Muscle of arm (tissue), 14 donors: ENCODE measurements around the gene WBP4. TPM values are rescaled to one million over a fixed set of nuclear protein-coding genes. Genes with fewer than 3 reads are reported as not detected.
"Not testable (repeated sequence)": the region's sequence is repeated elsewhere in the genome, so short reads cannot be mapped to it uniquely, and the experiment has no call there.

Experiments
- DNase-seq: peaks from one replicate; pipeline ENCODE4 v3.0.0-alpha.2; 2013
- long read RNA-seq, 11 donors: transcript quantifications; one replicate each; lab custom pipeline, GENCODE V29; 2026
- polyA plus RNA-seq, 12 donors: library from polyadenylated mRNA; unstranded; fragments of 120-200 nt; gene quantifications; one replicate each; pipeline ENCODE4 v1.2.1, GENCODE V29; 2013; ENCODE audit not compliant: insufficient read length in 12 of 12

Gene WBP4
- polyA plus RNA-seq, result 10 to 100 TPM in 11 of 12 donors, not detected in 1; 12.0 to 25.5 (median 18.0) TPM
- long read RNA-seq, donor 1, partial matches to known transcripts, result 25 of 27 reads
- long read RNA-seq, donor 1, other reads (novel, unspliced or antisense), result 0 of 27 reads
- long read RNA-seq, donor 2, partial matches to known transcripts, result 0 of 4 reads
- long read RNA-seq, donor 2, other reads (novel, unspliced or antisense), result 0 of 4 reads
- long read RNA-seq, donor 3, transcript WBP4-201 (10 exons, 2,623 nt), result major isoform, 5 of 11 reads
- long read RNA-seq, donor 3, partial matches to known transcripts, result 6 of 11 reads
- long read RNA-seq, donor 3, other reads (novel, unspliced or antisense), result 0 of 11 reads
- long read RNA-seq, donor 4, partial matches to known transcripts, result 5 of 7 reads
- long read RNA-seq, donor 4, other reads (novel, unspliced or antisense), result 0 of 7 reads
- long read RNA-seq, donor 5, transcript WBP4-201 (10 exons, 2,623 nt), result major isoform, 5 of 5 reads
- long read RNA-seq, donor 5, partial matches to known transcripts, result 0 of 5 reads
- long read RNA-seq, donor 5, other reads (novel, unspliced or antisense), result 0 of 5 reads
- long read RNA-seq, donor 6, partial matches to known transcripts, result 0 of 2 reads
- long read RNA-seq, donor 6, other reads (novel, unspliced or antisense), result 0 of 2 reads
- long read RNA-seq, donor 7, partial matches to known transcripts, result 0 of 4 reads
- long read RNA-seq, donor 7, other reads (novel, unspliced or antisense), result 0 of 4 reads
- long read RNA-seq, donor 8, partial matches to known transcripts, result 0 of 1 reads
- long read RNA-seq, donor 8, other reads (novel, unspliced or antisense), result 0 of 1 reads
- long read RNA-seq, donor 9, partial matches to known transcripts, result 0 of 2 reads
- long read RNA-seq, donor 9, other reads (novel, unspliced or antisense), result 0 of 2 reads
- long read RNA-seq, donor 10, transcript WBP4-201 (10 exons, 2,623 nt), result major isoform, 5 of 5 reads
- long read RNA-seq, donor 10, partial matches to known transcripts, result 0 of 5 reads
- long read RNA-seq, donor 10, other reads (novel, unspliced or antisense), result 0 of 5 reads
- long read RNA-seq, donor 11, partial matches to known transcripts, result 0 of 2 reads
- long read RNA-seq, donor 11, other reads (novel, unspliced or antisense), result 0 of 2 reads

DNA sequence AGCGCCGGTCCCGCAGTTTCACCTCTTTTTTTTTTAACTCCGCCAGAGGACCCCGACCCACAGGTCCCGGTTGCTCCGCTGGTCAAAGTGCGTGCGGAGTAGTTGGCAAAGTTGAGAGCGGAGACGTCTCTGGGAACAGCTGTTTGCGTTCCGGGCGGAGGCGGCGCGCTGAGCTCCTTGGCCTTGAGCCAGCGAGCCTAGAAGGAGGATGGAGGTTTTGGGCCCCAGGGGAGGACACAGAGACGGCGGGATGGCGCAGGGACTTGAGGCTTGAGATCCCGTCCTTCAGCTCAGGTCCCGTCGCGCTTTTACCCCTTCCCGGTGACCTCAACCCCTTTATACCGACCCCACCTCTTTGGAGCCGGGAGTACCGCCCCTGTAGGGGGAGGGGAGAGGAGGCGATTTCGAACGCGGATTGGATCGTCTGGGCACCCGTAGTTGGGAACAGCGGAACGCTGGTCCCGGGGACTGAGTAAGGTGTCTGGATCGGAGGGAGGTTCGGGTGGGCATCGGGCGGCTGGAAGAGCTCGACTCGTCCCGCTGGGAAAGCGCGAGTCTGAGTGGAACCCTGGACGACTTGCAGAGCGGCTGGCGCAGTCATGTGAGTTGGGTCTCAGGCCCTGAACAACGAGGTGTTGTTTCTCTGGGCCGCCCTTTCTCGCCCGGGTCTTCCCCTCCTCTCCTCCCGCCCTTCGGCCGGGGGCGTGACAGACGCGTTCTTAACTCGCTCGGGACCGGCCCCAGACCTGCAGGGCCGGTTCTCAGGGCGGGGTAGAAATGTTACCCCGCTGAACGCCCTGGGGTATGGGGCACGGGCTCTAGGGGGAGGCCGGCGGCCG lies at the start of gene WBP4:
Gene WBP4, plus strand, starts transcription at position 435 of the 839 bp plus-strand sequence. Its CDS starts 165 bp downstream, at position 600.
- DNase-seq, result peak; percentile 99

- DNase-seq, result no peak
Measured at GRCh38 chr13:41012536-41012935, 48.8 kb upstream of the WBP4 start.

DNA sequence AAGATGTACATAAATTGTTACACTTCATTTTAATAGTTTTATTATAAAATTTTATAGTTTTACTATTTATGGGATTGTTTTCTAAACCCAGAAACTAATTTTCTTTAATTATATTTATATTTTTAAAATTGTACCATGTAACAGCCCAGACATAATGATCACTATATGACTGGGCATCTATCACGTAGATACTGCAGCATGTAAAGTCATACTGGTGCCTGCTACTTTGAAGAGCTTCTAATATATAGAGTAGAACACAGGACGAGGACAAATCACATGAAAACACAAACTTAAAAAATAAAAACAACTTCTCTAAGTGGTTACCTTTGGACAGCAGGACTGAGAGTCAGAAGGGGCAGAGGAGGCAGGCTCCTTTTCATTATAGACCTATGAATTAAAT lies 47.5 kb upstream of the WBP4 start:
- no peak for DNase-seq

- DNase-seq, result no peak
Measured at GRCh38 chr13:41015920-41016319, 45.4 kb upstream of the WBP4 start.

DNA sequence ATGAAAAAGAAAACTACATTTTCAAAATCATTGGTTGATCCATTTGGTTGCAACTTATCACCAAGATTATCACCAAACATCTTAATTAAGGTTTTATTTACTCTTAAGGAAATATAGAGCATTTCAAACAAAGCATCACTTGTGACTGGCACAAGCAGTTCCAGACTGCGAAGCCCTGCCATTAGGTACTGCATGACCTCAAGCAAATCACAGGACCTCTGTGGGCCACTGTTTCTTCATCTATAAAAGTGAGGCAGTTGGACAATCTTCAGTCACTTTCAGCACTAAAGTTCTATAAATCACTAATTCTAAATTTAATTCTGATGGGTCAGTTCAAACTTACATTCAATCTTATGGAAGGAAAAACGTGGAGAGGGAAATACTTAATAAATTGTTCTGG lies 44.1 kb upstream of the WBP4 start:
- no peak for DNase-seq

DNA sequence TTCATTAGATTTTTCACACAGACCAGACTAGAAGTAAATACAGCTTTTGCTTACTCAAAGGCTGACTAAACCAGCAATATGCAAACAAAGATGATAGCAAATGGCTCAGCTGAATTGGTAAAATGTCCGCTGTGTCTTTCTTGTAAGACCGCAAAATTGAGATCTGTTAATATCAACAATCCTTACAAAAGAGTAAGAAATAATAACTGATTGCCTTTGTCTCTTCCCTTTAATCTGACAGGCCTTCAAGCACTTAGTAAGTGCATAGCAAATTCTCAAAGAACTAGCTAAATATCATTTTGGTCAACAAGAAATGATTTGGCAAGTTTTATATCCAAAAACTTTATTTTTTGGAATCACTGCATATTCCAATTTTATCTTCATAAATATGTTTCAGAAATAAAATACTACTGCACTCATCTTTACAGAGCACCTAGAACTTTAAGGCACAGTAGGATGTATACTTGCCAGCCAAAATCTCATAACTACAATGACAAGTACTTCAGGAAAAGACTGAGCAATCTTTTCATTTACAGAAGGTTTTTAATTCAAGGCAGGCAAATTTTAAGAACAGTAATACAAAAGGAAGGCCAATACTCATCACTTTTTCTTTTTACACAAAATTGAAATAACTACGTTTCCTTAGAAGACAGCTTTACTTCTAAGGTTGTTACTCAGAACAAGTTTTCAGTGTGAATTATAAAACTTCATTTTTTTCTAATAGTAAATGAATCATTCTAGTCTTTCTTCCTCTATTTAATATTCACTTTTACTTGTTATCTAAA lies 43.3 kb upstream of the WBP4 start:
- DNase-seq, result no peak

DNA sequence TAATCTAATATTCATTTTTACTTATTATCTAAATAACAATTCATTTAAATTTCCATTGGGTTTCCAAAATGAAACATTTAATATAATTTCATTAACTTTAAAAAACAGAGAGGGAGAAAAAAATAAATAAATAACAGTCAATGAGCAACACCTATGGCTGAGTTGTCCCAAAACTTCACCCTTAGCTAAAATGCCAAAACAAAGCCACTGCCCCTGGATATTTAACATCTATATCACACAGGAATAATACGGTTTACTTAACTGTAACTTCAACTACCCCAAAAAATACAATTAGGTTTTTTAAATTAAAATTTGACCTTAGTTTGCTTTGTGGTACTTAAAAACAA lies 42.7 kb upstream of the WBP4 start:
- DNase-seq, result no peak

GRCh38 chr13:41019011-41019487 lies 42.3 kb upstream of the WBP4 start, which contains the start of gene ELF1:
ELF1 (minus strand) TSS chr13:41019316; CDS start chr13:40982054, 37,262 bp downstream.
- DNase-seq, result peak; percentile 25

GRCh38 chr13:41019578-41020347 lies 41.5 kb upstream of the WBP4 start:
- DNase-seq, result no peak

DNA sequence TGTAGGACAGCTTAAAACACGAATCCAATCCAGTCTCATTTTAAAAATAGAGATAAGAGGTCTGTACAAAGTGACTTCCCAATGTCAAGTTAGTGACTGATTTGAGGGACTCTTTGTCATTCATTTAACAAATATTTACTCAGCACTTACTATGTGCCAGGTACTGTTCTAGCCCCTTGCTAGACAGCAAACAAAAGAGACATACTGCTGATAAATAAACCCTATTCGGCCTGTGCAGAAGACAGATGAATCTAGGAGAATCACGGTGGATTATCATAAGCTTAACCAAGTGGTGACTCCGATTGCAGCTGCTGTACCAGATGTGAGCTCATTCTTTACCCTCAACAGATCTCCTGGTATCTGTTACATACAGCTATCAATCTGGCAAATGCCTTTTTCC lies 35.8 kb upstream of the WBP4 start:
- DNase-seq, result no peak

GRCh38 chr13:41026788-41027187 lies 34.5 kb upstream of the WBP4 start:
- DNase-seq, result no peak

- DNase-seq, result no peak
Measured at GRCh38 chr13:41028051-41028450, 33.3 kb upstream of the WBP4 start.

DNA sequence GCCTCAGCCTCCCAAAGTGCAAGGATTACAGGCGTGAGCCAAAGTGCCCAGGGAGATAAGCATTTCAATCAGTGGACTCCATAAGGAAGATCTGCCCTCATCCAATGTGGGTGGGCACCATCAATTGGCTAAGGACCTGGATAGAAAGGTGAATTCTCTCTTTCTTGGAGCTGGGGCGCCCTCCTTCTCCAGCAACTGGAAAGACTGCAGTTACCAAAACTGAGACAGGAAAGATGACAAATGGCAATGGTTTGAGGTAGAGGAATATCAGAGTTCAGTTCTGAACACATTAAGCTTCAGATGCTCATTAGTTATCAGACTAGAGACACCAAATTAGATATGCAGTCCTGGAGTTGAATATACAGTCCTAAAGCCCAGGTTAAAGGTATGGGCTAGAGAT lies 31.7 kb upstream of the WBP4 start:
- no peak for DNase-seq

DNA sequence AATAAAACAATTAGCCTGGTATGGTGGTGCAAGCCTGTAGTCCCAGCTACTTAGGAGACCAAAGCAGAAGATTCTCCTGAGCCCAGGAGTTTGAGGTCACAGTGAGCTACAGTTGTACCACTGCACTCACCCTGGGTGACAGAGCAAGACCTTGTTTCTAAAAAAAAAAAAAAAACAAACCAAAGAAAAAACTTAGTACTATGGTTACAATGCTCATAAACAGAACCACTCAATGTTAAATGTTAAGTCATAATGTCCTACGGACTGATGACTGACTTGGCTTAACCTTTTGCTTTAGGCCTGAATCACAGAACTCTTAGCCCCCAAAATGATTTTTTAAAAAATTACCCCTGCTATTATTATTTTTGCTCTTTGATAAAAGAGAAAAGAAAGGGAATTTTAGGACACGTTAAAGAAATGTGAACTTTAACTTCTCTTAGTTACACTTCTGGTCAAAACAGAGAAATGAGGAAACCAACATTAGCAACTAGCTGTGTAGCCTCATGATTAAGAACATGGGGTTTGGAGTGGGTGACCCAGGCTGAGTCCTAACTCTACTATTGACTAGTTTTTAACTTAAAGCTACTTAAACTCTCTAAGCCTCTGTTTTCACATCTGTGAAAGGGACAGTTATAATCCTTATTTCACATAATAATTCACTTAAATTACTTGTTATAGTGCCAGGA lies 28.5 kb upstream of the WBP4 start:
- no peak for DNase-seq

- DNase-seq, result no peak
Measured at GRCh38 chr13:41034382-41034781, 26.9 kb upstream of the WBP4 start.

DNA sequence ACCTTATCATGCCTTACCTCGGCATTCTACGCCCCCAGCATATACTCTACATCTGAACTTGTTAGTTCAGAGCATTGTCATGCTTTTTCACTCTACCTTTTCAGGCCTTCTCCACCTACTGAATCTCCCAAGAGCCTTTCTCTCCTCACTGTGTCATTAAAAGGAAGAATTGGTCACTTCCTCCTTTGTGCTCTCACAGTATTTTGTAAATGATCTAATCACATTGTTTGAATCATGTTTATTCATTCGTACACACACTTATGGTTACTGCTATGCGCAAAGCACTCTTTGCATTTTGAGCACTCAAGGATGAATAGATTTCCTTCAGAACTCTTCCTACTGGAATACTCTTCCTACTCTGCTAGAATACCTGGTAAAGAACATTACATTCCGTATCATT lies 26.4 kb upstream of the WBP4 start:
- DNase-seq, result no peak

GRCh38 chr13:41036557-41036956 lies 24.8 kb upstream of the WBP4 start:
- not testable (repeated sequence) for DNase-seq

DNA sequence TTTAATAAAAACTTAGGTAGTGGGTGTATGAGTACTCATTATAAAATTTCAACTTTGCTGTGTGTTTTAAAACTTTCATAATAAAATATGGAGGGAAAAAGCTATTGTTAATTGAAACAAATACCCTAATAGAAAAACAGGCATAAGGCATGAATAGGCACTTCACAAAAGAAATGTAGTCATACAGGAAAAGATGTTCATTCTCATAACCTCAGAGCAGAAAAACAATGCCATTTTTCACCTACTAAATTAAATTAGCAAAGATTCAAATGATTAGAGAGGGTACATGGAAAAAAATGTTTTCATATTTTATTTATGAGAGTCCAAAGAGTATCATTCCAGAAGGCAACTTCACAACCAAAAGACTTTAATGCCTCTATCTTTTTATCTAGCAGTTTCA lies 21.6 kb upstream of the WBP4 start:
- DNase-seq, result no peak
